Measurements from ENCODE around the gene DDX18. TPM values are rescaled to one million over a fixed set of nuclear protein-coding genes. Genes with fewer than 3 reads are reported as not detected.
A peak's percentile ranks its signal among the peaks of the same experiment; 100 is the strongest.

The DDX18 gene
- total and polyA plus RNA-seq, 4 donors, result 16.3 to 34.4 (median 23.3) TPM

GRCh38 chr2:117835990-117836760 is 21.7 kb downstream of the DDX18 start:
- H3K36me3 ChIP-seq (ENCODE audit: control insufficient read depth in 4 of 4, insufficient read depth in 3 of 4, low read depth in 1 of 4, low read length in 3 of 4), result peaks cover 3 to 12% (median 6%) of the 10 kb centered on the region in 4 donors
- peak; percentile 72 for DNase-seq (ENCODE audit: low spot score)
- 7% methylated on average over 53 of the region's 53 CpGs for WGBS
- peak overlapping the region in 1 of 2 donors; percentile 75 for H3K9ac ChIP-seq (ENCODE audit: low read depth in 1 of 2, low read length in 2 of 2)
- TF ChIP-seq EGR1 (IDR thresholded peaks at IDR 0.05; ENCODE audit: low read depth in 2 of 2) (no peak), TAF1 (conservative IDR thresholded peaks at IDR 0.05) (no peak), REST (IDR thresholded peaks at IDR 0.05) (peak; percentile 63), FOXA1 (IDR thresholded peaks at IDR 0.05) (no peak), ATF3 (IDR thresholded peaks at IDR 0.05) (no peak), YY1 (IDR thresholded peaks at IDR 0.05) (peak; percentile 62), MAX (IDR thresholded peaks at IDR 0.05) (no peak), FOXA2 (IDR thresholded peaks at IDR 0.05) (no peak), RXRA (IDR thresholded peaks at IDR 0.05) (peak; percentile 12 to 32), JUND (IDR thresholded peaks at IDR 0.05) (no peak), HNF4G (IDR thresholded peaks at IDR 0.05) (no peak), CTCF (IDR thresholded peaks at IDR 0.05; ENCODE audit: low read depth, low read length, missing input control) (peak; percentile 82), GABPA (IDR thresholded peaks at IDR 0.05 in 1 of 2, conservative IDR thresholded peaks at IDR 0.05 in 1 of 2) (peak in 1 of 2 donors; percentile 62), SP1 (IDR thresholded peaks at IDR 0.05) (peak; percentile 40), NR2F2 (IDR thresholded peaks at IDR 0.05) (no peak), RAD21 (IDR thresholded peaks at IDR 0.05) (peak; percentile 85 to 90), ZBTB33 (IDR thresholded peaks at IDR 0.05) (no peak), HNF4A (conservative IDR thresholded peaks at IDR 0.05) (peak; percentile 55 to 62)
- peaks cover 0 to 11% (median 4%) of the 10 kb centered on the region in 4 donors for H3K4me1 ChIP-seq (ENCODE audit: control insufficient read depth in 4 of 4, insufficient read depth in 4 of 4, low read length in 3 of 4)
- no peaks in the 10 kb centered on the region for H3K9me3 ChIP-seq (ENCODE audit: control insufficient read depth in 4 of 4, low read length in 3 of 4)
- H3K4me3 ChIP-seq (ENCODE audit: low read depth in 1 of 3, low read length in 3 of 3), result peak overlapping the region; percentile 44 to 70 (median 51)
- peak overlapping the region; percentile 28 to 58 for H3K27ac ChIP-seq (ENCODE audit: low read depth in 1 of 2, low read length in 2 of 2)
- no peaks in the 10 kb centered on the region for H3K27me3 ChIP-seq (ENCODE audit: control insufficient read depth in 4 of 4, insufficient read depth in 4 of 4, low read length in 3 of 4)
